ENCODE results near the gene ZNF22.

Gene ZNF22

DNA sequence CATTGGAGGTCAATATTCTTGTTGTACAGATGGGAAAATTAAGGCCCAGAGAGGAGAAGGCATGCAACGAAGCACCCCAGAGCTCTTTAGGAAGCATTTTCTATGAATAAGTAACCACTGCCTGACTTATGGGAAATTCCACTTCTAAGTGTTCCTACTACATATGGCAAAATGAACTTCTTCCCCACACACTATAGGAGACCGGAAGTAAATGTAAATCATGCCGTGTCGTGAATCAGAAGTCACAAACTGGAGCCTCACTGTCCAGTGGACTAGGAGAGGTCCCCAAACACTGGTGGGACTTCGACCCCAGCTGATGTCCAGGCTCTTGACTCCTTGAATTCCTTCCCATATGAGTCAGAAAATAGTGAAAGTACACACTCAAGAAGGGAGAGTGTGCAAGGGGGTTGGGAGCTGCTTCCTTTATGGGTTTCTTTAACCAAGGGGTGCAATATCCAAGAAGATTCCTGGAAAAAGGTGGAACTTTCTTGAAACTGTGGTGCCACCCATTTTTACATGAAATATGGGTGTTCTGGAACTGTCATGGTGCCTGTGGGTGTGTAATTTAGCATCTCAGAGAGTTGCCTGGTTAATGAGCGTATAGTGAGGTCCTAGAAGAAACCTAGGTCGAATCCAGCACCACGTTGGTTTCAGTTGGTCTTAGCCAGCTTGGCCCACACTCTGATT lies 34.5 kb upstream of the ZNF22 start:
- TF ChIP-seq, protein P1, sequence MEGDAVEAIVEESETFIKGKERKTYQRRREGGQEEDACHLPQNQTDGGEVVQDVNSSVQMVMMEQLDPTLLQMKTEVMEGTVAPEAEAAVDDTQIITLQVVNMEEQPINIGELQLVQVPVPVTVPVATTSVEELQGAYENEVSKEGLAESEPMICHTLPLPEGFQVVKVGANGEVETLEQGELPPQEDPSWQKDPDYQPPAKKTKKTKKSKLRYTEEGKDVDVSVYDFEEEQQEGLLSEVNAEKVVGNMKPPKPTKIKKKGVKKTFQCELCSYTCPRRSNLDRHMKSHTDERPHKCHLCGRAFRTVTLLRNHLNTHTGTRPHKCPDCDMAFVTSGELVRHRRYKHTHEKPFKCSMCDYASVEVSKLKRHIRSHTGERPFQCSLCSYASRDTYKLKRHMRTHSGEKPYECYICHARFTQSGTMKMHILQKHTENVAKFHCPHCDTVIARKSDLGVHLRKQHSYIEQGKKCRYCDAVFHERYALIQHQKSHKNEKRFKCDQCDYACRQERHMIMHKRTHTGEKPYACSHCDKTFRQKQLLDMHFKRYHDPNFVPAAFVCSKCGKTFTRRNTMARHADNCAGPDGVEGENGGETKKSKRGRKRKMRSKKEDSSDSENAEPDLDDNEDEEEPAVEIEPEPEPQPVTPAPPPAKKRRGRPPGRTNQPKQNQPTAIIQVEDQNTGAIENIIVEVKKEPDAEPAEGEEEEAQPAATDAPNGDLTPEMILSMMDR (IDR thresholded peaks at IDR 0.05; ENCODE audit: extremely low read depth, missing control alignments) = no peak
- no peak for DNase-seq (ENCODE audit: low spot score)

DNA sequence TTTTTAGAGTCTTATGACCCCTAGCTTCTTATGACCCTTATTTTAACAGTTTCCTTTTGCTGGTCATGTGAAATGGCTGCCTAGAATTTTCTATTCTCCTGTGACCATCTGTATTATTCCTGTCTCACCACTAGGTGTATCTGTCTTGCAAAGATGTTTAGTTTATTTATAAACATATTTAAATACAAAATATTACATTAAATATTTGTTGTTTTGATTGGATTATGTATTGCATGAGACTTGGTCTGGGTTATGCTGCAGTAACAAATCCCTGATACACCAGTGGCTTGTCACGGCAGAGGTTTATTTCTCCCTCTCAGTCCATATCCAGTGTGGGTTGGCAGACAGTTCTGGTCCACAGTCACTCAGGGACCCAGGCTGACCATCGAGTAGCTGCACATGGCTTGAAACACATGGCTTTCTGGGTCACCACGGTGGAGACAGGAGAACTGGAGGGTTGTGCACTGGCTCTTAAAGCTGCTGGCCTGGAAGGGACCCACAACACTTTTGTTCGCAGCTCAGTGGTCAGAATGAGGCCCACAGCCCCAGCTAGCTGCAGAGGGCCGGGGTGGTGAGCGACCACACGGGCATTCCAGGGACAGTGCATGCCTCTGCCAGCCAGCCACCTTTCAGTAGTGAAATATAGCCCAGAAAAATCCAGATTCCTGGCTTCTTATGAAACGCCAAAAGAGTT lies 33.8 kb upstream of the ZNF22 start:
- TF ChIP-seq, protein P1 (IDR thresholded peaks at IDR 0.05; ENCODE audit: extremely low read depth, missing control alignments) = no peak
- no peak for DNase-seq (ENCODE audit: low spot score)

DNA sequence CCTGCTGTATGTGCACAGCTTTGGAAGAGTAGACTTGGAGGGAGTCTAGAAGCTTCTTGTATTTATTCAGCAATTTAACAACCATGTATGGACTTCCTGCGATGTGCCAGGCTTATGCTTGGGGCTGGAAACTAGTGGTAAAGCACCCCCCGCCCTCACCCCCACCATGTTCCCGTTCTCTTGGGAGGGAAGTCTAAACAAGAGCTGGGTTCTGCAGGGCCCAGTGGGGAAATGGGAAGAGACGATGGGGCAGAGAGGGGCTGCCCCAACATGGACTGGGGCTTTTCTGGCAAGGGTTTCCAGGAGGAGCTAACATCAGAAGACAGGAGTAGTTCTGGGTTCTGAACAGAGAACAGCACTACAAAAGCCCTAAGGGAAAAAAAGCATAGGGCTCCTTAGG lies 33.1 kb upstream of the ZNF22 start:
- TF ChIP-seq, protein P1 (IDR thresholded peaks at IDR 0.05; ENCODE audit: extremely low read depth, missing control alignments) = no peak
- DNase-seq (ENCODE audit: low spot score) = no peak

DNA sequence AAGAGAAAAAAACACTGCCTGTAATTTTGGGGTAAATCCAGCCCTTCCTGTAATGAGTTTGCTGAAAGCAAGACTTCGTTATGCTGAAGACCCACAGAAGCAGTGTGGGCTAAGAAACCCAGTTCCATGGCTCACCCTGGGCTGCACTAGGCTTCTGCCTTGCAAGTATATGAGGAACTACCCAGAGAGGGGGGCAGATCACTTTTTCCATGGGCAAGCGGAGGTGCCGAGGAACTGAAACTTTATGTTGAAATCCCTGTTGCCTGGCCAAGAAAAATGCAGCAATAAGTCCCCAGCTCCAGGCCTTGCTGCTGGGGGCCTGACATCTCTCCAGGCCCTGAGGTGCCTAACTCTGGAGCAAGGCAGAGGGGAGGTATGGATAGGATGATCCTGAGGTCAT lies 32.6 kb upstream of the ZNF22 start:
- DNase-seq (ENCODE audit: low spot score) = no peak
- TF ChIP-seq, protein P1 (IDR thresholded peaks at IDR 0.05; ENCODE audit: extremely low read depth, missing control alignments) = no peak

DNA sequence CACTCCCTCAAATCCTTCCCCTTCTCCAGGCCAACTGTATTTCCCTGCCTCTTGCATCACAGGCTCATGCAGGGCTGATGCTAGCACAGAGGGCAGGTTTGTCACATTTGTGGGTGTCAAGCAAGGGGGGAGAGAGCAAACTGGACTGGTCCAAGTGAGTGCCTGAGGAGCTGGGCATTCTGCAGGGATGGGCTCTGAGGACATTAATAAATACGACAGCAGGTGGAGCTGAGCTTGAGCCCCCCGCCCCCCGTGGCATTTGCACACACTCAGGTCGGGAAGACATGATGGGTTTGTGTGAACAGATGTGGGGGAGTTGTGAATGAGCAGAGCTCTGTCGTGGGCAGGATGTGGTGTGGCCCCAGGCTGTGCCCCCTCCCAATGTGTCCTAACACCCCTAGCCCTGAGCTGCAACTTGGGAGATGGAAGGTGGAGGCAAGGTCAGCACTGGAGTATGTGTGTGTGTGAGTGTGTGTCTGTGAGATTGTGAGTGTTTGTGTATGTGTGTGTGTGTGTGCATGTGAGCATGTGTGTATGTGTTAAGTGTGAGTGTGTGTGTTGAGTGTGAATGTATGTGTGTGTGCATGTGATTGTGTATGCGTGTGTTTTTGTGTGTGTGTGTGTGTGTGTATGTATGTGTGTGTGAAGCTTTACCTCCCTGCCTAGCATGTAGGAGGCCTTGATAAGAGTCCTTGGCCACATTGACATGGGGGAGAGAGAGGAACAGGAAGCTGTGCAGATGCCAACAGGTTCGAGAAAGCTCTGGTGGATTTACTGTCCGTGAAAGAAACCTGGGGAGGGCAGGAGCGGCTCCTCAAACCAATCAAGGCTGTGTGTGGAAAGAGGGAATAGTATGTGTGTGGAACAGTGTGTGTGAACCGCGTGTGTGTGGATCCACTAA lies 32.0 kb upstream of the ZNF22 start:
- no peak for DNase-seq (ENCODE audit: low spot score)
- TF ChIP-seq, protein P1 (IDR thresholded peaks at IDR 0.05; ENCODE audit: extremely low read depth, missing control alignments) = no peak

DNA sequence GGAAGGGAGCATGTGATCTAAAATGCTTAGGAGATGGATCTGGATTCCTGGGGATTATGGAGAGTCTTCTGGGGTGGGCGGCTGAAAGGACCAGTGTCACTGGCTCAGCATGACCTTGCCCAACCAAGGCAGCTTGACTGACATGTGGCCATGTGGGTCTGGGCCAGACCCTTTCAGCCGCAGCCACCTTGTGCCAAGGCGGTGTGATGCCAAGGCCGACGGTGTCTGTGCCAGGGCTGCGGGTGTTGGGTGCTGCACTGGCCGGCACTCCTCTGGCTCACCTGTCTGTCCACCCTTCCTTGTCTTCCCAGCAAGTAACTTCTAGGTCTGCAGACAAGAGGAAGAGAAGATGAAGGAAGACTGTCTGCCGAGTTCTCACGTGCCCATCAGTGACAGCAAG lies 30.9 kb upstream of the ZNF22 start:
- DNase-seq (ENCODE audit: low spot score) = no peak
- TF ChIP-seq, protein P1 (IDR thresholded peaks at IDR 0.05; ENCODE audit: extremely low read depth, missing control alignments) = no peak

Measured in GM20000 (cell line).